T follicular helper cell (primary cell): ENCODE data around the gene TNS3.

Experiments used
- DNase-seq: peaks from one replicate; pipeline ENCODE4 v3.0.0-alpha.2; 2020; ENCODE audit warnings: low read depth

TNS3 gene

DNA sequence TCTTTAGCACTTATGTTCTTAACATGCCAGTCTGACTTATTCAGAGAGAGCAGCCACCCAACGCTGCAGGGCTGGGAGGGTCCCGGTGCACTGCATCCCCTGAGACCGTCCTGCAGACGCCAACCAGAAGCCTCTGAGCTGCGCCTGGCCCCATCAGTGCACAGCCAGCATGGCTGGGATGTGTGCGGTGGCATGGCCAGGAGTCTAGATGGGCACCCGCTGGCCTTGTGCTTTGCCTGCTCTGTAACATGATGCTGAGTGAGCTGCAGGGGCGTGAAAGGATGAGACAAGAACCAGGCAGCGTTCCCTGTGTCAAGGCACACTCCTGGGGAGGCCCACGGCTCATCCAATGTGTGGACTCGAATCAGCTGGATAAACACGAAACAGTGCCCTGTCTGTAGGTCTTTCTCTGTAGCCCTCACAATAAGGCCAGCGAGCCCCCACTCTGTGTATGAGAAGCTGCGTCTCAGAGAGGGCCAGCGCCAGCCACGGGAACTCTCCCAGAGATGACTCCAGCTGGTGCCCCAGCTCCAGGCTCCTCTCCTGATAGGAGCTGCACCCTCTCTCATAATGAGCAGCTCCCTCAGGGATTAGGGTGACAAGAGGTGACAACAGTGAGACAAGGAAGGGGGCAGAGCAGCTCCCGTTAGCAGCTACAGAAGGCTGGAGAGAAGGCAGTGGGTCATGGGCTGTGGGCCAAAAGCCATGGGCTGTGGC lies 96.8 kb downstream of the TNS3 start:
- DNase-seq: no peak

DNA sequence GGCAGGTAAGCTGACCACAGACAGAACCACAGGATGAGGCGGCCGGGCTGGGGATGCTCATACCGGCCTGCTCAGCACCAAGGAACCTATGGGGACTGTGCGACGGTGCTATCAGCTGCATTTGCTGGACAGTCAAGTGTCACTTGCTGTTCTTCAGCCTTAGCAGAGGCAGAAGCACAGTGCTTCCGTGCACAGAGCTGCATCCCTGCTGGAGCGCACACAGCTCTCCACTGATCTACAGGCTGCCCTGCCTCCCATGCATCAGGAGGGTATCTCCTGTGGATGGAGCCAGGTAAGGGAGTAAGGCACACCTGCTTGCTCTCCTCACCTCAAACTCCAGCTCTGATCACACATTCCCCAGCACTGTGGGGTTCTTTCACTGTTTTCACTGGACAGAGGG lies 97.5 kb downstream of the TNS3 start:
- DNase-seq: no peak

DNA sequence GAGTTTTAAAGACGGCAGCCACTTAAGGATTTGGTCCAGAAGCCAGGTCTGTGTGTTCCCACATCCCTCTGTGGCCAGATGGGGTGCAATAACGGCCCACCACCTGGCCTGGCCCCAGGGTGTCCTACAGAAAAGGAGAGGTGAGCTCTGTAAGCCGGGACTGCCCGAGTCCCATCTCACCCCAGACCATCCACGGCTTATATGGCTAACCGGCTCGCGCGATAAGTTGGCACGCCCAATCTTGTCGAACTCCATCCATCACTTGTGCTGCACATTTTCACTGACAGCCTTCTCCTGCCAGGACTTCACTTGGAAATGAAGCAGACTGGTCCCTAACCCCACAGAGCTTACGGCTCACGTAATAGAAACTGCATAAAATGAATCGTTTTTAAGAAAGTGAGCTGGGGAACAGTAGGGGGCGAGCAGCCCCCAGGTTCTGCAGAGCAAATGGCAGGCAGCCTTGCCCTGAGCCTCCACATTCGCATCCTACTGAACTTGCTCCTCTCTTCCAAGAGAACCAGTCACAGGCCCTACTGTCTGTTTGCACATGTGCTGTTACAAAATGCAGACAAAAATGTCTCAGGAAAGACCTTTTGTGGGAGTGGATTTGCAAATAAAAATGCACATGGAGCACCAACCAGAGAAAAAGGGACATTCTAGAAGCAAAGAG lies 98.2 kb downstream of the TNS3 start:
- DNase-seq: no peak

DNA sequence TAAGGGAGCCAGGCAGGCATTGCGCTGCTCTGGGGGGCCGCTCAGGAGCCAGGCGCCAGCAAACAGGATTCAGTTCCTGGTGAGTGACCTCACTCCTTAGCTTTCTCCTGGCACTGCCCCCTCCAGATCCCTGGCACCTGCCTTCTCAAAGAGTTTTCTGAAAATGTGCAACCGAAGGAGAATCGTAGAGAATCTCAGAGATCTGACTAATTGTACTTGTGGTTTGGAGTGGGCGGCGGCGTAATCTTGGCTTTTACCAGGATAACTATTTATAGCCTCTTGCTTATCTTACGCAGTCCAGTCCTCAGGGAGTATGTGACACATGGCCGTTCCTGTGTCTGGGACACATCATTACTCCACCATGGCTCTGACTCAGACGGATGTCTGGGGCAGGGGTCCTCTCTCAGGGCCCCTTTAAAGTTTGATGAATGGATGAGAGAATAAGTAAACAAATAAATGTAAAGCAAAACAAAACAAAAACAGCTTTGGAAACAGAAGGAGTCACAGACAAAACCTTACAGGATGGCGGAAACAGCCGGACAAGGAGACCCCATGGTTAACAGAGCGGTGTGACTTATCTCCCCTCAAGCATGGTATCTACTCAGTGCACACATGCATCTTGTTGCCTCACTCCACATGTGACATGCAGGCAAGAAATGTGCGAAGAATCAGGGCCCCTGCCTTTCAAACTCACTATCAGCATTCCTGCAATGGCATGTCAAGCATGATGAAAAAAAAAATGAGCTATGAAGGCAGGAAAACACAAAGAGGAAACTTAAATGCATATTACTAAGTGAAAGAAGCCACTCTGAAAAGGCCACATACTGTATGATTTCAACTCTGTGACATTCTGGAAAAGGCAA lies 99.7 kb downstream of the TNS3 start:
- no peak for DNase-seq

DNA sequence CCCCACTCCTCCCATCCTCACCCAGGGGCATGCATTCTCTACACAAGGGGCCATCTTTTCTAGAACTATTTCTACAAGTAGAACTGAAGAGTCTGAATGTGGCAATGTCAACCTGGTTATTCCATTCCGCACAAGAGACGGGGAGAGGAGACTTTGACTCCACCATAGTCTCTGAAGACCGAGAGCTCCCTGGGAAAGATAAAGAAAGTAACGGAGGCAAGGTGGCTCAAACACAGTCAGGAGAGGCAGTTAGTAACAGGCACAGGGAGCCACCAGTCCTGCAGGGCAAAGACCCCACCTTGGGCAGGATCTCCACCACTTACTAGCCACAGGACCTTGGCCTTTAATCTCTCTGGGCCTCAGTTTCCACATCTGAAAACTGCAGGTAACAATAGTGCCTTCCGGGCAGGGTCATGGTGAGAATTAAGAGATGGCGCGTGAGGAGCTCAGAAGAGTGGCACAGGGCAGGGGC lies 100.3 kb downstream of the TNS3 start:
- DNase-seq: no peak

DNA sequence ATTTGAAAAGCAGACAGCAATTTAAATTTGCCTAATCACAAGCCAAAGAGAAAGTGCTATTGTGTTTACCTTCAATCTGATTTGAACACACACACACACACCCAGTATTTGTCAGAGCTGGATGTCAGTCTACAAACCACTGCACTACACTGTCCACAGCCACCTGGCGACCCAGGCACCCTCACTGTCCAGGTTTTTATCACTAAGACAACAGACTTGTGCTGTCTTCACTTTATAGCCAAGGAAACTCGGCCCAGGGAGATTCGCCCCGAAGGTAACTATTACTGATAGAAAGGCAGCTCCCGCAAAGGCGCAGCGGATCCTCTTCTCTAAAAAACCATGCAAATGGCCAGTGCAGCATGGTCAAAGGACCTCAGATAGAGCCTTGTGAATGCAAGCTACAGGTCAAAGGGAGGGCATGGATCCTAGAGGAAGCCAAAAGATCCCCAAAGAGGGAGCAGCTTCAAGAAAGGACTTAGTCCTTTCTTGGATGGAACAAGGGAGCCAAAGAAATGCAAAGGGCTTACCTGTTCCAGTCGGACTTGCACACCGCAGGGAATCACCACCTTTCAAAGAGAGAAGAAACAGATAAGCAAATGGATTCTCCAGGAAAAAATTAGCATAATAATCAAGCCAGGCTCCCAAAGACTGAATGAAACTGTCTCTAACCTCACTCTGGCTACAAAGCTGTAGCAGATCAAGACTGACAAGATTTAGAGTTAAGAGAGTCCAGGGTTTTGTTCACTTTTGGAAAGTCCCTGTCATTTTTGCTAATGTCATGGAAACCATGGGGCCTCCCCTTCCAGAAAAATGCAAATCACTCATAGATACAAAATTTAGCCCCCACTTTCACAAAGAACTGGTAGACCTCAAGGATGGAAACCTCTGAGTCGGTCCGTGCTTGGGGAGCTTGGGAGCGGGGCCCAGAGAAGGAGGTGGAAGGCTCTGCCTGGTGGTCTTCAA lies 101.1 kb downstream of the TNS3 start:
- no peak for DNase-seq

DNA sequence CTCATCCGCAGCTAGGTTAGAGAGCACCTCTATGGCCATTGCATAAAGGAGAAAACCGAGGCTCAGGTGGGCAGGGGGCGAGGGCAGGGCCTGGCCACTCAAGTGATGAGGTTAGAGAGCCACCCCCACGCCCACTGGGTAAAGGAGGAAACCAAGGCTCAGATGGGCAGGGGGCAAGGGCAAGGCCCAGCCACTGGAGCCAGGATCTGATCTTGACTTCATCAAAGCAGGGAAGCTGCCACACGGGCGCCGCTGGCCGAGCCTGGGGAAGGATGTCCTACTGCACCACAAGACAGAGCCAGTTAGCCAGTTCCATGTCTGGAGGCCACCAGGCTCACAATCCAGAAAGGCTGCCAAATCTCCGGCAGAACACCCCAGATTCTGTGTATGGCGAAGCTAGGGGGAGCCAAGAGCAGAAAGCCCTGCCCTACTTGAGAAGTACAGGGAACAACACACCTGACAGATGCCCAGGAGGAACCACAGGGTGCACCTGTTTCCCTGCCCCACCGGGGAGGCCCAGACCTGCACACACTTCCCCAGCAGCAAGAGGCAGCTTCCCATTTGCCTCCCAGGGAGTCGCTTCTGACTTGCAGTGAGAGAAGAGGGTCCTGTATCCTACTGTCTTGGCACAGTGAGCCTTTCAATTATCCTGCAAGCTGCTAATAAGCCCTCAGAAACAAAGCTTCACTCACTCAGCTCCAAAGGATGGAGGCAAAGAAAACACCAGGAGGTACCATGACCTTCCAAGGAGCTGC lies 101.9 kb downstream of the TNS3 start:
- DNase-seq: no peak

DNA sequence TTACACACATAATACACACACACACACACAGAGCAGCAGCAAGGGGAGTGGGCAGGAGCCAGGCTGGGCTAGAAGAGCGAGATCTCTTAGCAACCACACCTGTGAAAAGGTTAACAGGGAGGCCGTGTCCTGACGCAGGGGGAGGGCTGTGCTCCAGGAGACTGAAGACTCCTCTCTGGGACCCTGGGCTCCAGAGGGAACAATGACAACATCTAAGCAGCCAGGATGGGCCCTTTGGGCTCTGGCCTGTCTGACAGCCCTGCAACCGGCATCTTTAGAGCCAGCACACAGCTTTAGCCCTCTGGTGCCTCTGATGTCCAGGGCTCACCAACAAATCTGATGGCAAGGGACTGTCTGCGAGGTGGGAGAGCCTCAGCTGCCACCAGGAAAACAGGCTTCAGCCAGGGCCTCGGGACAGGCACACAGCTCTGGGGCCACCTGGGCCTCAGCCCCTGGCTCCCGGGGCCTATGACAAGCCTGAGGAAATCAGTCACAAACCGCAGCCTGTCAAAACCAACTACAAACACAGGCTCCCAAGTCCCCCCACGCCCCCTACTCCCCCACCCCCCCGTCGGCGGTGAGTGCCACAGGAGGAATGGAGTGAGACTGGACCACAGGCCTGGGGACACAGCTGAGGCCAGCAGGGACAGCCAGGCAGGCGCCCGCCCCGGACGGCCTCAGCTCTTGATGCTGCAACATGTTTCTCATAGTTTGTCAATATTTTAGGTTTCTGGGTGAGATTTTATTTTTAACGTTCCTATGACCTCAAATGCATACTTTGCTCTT lies 102.8 kb downstream of the TNS3 start:
- no peak for DNase-seq

DNA sequence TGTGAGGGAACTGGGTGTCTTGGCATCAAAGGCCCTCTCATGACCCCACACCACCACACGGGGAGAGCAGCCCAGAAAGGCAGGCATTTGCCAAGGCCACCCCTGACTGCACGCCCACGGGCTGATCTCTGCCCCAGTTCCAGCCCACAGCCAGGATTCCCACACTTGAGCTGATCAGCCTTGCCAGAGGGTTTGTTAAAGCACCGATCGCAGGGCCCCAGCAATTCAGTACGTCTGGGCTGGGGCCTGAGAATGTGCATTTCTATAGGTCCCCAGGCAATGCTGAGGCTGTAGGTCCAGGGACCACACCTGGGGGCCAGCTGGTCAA lies 103.9 kb downstream of the TNS3 start:
- no peak for DNase-seq

DNA sequence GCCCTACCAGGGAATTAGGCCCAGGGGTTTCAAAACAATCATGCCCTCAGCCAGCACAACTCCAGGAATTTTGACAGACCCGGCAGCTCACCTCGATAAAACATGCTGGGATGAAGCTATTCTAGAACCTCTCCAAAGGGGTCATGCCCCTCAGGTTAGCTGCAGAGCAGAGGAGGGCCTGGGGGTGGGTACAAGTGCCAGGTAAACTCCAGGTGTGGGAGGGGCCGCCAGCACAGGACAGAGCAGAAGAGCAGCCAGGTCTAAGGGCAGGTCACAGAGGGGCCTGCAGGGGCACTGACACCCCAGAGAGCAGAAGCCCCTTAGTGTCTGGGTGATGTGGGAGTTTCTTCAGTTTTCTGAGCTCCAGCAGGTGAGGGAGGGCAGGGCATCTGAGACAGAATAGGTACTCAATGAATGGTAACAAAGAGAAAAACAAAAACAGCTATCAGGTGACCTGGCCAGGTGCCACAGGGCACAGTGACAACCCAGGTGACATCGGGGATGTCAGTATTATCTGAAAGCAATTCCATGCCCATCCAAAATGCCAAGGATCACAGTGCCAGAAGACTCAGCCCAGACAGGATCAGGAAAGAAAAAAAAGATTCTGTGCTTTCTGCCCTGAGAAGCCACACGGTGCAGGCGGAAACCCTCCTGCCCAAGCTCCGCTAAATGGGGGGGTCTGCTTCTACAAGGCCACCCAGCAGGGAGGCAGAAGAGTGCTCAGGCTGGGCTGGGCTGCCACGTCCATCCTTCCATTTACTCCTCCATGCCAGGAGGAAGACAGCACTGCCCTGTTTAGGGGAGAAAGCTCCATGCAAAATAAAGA lies 104.5 kb downstream of the TNS3 start:
- DNase-seq: no peak

DNA sequence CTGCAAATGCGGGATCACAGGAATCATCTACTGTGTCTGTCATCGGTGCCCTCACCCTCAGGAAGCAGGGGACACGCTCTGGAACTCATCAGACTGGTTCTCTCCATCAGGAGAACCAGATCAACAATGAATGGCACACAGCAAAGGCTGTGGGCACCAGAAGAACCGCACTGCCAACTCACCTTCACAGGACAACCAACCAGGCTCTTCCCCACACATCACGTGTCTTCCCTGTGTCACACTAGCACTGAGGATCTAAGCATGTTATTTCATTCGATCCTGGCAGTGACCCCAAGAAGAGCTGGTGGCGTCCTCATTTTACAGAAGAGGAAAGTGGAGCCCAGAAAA lies 106.1 kb downstream of the TNS3 start:
- DNase-seq: no peak

DNA sequence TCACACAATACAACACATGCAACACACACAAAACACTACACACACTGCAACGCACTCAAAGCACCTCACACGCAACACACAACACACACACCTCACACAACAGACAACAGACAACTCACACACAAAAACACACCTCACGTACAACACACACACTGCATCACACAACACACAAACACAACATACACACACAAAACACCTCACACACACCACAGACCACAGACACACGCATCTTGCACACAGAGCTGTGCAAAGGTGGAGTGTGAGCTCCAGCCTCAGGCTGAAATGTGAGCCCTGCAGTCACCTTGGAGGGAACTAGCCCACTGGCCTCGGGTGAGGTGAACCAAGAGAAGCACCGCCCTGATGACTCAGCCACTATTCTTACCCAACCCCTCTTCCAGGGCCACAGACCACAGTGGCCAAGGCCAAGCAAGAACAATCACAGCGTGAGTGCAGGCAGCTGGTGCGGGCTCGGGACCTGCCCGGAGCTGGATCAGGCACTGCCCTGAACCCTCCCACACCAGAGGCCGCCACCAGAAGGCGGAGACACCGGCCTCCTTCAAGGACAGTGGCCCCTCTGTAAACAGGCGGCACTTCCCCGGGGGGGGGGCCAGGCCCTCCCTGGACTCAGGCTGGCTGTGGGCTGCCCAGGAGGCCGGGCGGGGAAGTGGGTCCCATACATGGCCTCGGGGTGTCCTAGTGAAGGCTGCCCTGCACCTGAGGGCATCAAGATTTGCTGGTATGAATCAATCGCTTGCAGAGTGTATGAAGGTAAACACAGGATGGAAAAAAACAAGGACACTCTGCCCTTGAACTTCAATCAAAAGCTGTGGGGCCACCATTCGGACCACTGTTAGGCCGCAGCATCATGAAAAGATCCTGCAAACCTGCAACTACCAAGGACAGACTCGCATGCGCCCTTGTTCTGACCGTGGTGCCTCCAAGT lies 106.7 kb downstream of the TNS3 start:
- DNase-seq: no peak

DNA sequence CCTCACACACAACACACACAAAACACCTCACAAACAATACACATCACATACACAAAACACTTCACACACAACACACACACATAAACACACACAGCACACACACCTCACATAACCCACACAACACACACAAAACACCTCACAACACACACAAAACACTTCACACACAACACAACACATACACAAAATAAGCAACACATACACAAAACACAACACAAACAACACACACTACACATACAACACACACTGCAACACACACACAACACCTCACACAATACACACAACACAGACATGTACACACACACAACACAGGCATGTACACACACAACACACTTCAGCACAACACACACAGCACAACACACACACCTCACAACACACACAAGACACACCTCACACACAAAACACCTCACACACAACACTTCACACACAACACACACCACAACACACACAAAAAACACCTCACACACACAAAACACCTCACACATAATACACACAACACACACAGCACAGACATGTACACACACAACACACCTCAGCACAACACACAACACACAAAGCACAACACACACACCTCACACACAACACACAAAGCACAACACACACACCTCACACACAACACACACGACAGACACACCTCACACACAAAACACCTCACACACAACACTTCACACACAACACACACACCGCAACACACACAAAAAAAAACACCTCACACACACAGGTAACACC lies 107.5 kb downstream of the TNS3 start:
- no peak for DNase-seq

DNA sequence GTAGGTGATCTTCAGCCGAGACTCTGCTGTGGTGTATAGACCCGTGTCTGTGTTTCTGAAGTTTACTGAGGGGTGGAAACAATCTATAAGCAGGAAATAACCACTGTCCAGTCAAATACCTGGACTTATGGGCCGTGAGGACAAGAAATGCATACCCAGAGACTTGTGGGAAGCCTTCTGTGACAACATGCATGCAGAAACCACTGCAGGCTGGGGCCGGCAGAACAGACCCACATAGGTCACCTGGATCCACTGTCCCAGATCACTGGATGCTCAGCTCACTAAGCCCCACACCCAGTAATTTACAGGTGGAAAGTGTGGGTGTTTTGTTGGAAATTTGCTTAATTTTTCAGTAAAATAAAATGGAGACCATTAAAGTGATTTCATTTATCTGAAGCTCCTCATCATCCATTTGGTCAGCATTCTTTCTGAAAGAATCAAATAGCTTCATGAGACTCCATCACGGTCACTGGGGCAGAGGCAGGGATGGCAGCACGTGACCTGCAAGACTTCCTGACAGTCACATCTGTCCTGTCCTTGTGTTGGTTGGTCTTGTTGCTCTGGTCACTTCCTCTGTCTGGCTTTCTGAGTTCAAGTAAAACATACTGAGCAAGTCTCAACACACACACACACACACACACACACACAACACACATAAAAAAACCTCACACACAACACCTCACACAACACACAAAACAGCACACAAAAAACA lies 108.3 kb downstream of the TNS3 start:
- no peak for DNase-seq

DNA sequence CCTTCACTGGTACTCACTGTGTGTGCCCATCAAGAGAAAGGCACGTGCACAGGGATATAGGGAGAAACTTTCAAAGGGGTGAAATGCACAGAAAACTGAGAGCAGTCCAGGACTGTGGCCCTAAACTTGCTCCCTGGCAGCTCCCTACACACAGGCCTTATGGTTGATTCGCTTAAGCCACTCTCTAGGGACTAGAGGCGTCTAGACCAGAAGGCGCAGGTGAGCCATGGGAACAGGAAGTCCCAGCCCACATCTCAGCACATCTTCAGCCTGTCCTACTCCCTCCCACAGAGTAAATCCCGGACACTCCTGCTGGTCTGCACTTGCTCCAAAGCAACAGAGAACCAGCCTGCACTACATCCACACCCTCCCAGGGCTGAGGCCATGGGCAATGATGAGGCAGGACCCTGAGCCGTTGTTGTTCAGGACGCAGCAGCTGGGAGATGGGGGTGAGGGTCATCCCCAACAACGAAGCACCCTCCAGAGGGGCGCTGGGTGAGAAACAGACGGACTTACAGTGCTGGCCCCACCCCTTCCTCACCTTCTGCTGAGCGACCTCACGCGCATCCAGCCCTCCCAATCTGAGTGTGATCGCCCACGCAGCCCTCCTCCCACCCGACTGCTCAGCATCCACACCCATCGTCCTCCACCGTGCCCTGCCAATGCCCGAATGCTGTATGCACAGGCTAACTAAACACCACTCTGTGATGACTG lies 109.3 kb downstream of the TNS3 start:
- no peak for DNase-seq

DNA sequence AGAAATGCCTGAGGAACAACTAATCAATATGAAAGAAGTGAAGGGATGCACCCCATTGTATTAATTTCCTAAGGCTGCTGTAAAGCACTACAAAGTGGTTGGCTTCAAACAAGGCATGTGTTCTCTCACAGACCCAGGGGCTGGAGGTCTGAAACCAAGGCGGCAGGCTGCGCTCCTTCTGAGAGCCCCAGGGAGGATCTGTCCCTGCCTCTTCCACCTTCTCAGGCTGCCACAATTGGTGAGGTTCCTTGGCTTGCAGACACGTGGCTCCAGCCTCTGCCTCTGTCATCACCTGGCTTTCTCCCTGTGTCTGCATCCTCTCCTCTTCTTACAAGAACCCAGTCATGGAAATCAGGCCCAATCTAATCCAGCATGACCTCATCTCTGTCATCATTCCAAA lies 110.1 kb downstream of the TNS3 start:
- DNase-seq: no peak
